Naive B cell (primary cell): ENCODE data around the gene IFNA21. TPM values are rescaled to one million over a fixed set of nuclear protein-coding genes. Genes with fewer than 3 reads are reported as not detected.
"Not testable (repeated sequence)": the region's sequence is repeated elsewhere in the genome, so short reads cannot be mapped to it uniquely, and the experiment has no call there.

Source experiments
- ATAC-seq, 2 donors: fragments of 150-1000 bp; cut with Tn5 transposase; 2 replicates each; pipeline ENCODE4 v1.10.0; 2021; ENCODE audit warnings: low read depth in 2 of 2, mild to moderate bottlenecking in 2 of 2, moderate library complexity in 2 of 2
- DNase-seq: peaks from one replicate; pipeline ENCODE4 v3.0.0; 2022
- H3K27ac Mint-ChIP-seq, 6 donors: one replicate each; pipeline ENCODE4 v1.8.0; 2020 to 2022; ENCODE audit warnings: mild to moderate bottlenecking in 6 of 6, mixed read lengths in 6 of 6, moderate library complexity in 5 of 6, inconsistent platforms in 2 of 6
- H3K27me3 Mint-ChIP-seq, 3 donors: one replicate each; pipeline ENCODE4 v1.8.0; 2021 to 2022; ENCODE audit warnings: mixed read lengths in 3 of 3, mild to moderate bottlenecking in 1 of 3
- H3K36me3 Mint-ChIP-seq, 2 donors: one replicate each; pipeline ENCODE4 v1.8.0; 2020 to 2022; ENCODE audit warnings: mixed read lengths in 2 of 2, inconsistent platforms in 1 of 2, mild to moderate bottlenecking in 1 of 2
- H3K4me1 Mint-ChIP-seq, 3 donors: one replicate each; pipeline ENCODE4 v1.8.0; 2020 to 2022; ENCODE audit warnings: mixed read lengths in 3 of 3, inconsistent platforms in 1 of 3, mild to moderate bottlenecking in 1 of 3, moderate library complexity in 1 of 3
- H3K4me3 Mint-ChIP-seq, 8 donors: one replicate each; pipeline ENCODE4 v1.8.0; 2020 to 2022; ENCODE audit warnings: mild to moderate bottlenecking in 8 of 8, mixed read lengths in 8 of 8, moderate library complexity in 8 of 8, inconsistent platforms in 2 of 8
- H3K9me3 Mint-ChIP-seq, 7 donors: one replicate each; pipeline ENCODE4 v1.8.0; 2020 to 2022; ENCODE audit warnings: mixed read lengths in 7 of 7, mild to moderate bottlenecking in 5 of 7, inconsistent platforms in 2 of 7, moderate library complexity in 1 of 7
- polyA plus RNA-seq, 6 donors: library from polyadenylated mRNA; unstranded; fragments of 300-500 nt; fragmentation: Illumina TruSeq; gene quantifications; one replicate each; pipeline ENCODE4 v1.2.3, GENCODE V29; 2021; ENCODE audit warnings: low read depth in 6 of 6

The IFNA21 gene
- polyA plus RNA-seq, 6 donors from 2014 or later = not detected

- peaks cover 0 to 2% (median 0%) of the 10 kb centered on the region in 7 donors for H3K9me3 Mint-ChIP-seq
- H3K27ac Mint-ChIP-seq = no peak overlapping the region
- ATAC-seq = no peak
- H3K27me3 Mint-ChIP-seq = no peaks in the 10 kb centered on the region
- H3K4me1 Mint-ChIP-seq = peaks cover 0 to 6% (median 2%) of the 10 kb centered on the region in 3 donors
- no peak for DNase-seq
- no peaks in the 10 kb centered on the region for H3K36me3 Mint-ChIP-seq
- H3K4me3 Mint-ChIP-seq = no peak overlapping the region
Observed at GRCh38 chr9:21172156-21172555, 5.7 kb upstream of the IFNA21 start.

GRCh38 chr9:21171351-21171750 lies 4.9 kb upstream of the IFNA21 start:
- Mint-ChIP-seq H3K36me3 (no peaks in the 10 kb centered on the region), H3K4me1 (peaks cover 0 to 6% (median 2%) of the 10 kb centered on the region in 3 donors), H3K9me3 (peaks cover 0 to 2% (median 0%) of the 10 kb centered on the region in 7 donors), H3K27me3 (no peaks in the 10 kb centered on the region), H3K4me3 (no peak overlapping the region), H3K27ac (no peak overlapping the region)
- DNase-seq (no peak), ATAC-seq (no peak)

- no peak overlapping the region for H3K27ac Mint-ChIP-seq
- no peak overlapping the region for H3K4me3 Mint-ChIP-seq
- peaks cover 0 to 6% (median 2%) of the 10 kb centered on the region in 3 donors for H3K4me1 Mint-ChIP-seq
- H3K27me3 Mint-ChIP-seq = no peaks in the 10 kb centered on the region
- H3K9me3 Mint-ChIP-seq = peaks cover 0 to 3% (median 0%) of the 10 kb centered on the region in 7 donors
- no peaks in the 10 kb centered on the region for H3K36me3 Mint-ChIP-seq
- ATAC-seq = no peak
- no peak for DNase-seq
Observed at GRCh38 chr9:21165516-21165915, 944 bp downstream of the IFNA21 start.

GRCh38 chr9:21160178-21160577 lies 6.3 kb downstream of the IFNA21 start:
- Mint-ChIP-seq H3K4me3 (no peak overlapping the region), H3K27ac (no peak overlapping the region)

GRCh38 chr9:21155501-21155900 lies 11.0 kb downstream of the IFNA21 start:
- Mint-ChIP-seq H3K4me1 (peaks cover 5 to 8% (median 7%) of the 10 kb centered on the region in 3 donors), H3K36me3 (no peaks in the 10 kb centered on the region), H3K27ac (no peak overlapping the region), H3K4me3 (no peak overlapping the region), H3K9me3 (peaks cover 0 to 6% (median 0%) of the 10 kb centered on the region in 7 donors), H3K27me3 (no peaks in the 10 kb centered on the region)
- ATAC-seq (no peak), DNase-seq (no peak)

More at GRCh38 chr9:21160178-21160577, 6.3 kb downstream of the IFNA21 start:
- Mint-ChIP-seq H3K36me3 (no peaks in the 10 kb centered on the region), H3K4me1 (peaks cover 5 to 8% (median 7%) of the 10 kb centered on the region in 3 donors), H3K9me3 (peaks cover 0 to 6% (median 0%) of the 10 kb centered on the region in 7 donors), H3K27me3 (no peaks in the 10 kb centered on the region)
- DNase-seq (no peak), ATAC-seq (no peak)

- H3K9me3 Mint-ChIP-seq = peaks cover 0 to 7% (median 2%) of the 10 kb centered on the region in 7 donors
- H3K36me3 Mint-ChIP-seq = peaks cover 0 to 2% of the 10 kb centered on the region in 2 donors
- ATAC-seq (no peak), DNase-seq (no peak)
- peaks cover 0 to 2% (median 0%) of the 10 kb centered on the region in 3 donors for H3K4me1 Mint-ChIP-seq
- H3K4me3 Mint-ChIP-seq = no peak overlapping the region
- H3K27me3 Mint-ChIP-seq = no peaks in the 10 kb centered on the region
- no peak overlapping the region for H3K27ac Mint-ChIP-seq
Observed at GRCh38 chr9:21154018-21154608, 12.3 kb downstream of the IFNA21 start.

GRCh38 chr9:21153336-21154017 lies 13.0 kb downstream of the IFNA21 start:
- no peak for DNase-seq
- Mint-ChIP-seq H3K4me3 (no peak overlapping the region), H3K36me3 (peaks cover 0 to 8% of the 10 kb centered on the region in 2 donors), H3K9me3 (peaks cover 0 to 13% (median 8%) of the 10 kb centered on the region in 7 donors), H3K27me3 (no peaks in the 10 kb centered on the region), H3K4me1 (no peaks in the 10 kb centered on the region), H3K27ac (no peak overlapping the region)
- no peak for ATAC-seq

- DNase-seq = peak; percentile 10
- Mint-ChIP-seq H3K27me3 (no peaks in the 10 kb centered on the region), H3K27ac (peak overlapping the region in 1 of 6 donors; percentile 9), H3K4me3 (peak overlapping the region in 7 of 8 donors; percentile 2 to 61 (median 26)), H3K9me3 (peaks cover 0 to 20% (median 10%) of the 10 kb centered on the region in 7 donors), H3K4me1 (peaks cover 20 to 33% (median 28%) of the 10 kb centered on the region in 3 donors), H3K36me3 (peaks cover 9 to 10% of the 10 kb centered on the region in 2 donors)
- peak; percentile 41 to 53 for ATAC-seq
Observed at GRCh38 chr9:21144603-21145002, 21.9 kb downstream of the IFNA21 start.

- Mint-ChIP-seq H3K27me3 (no peaks in the 10 kb centered on the region), H3K4me3 (peak within 1 kb of the TSS in 1 of 8 donors; percentile 54), H3K27ac (no peak within 1 kb of the TSS), H3K4me1 (peaks cover 20 to 33% (median 29%) of the 10 kb centered on the region in 3 donors), H3K36me3 (no peaks in the 10 kb centered on the region), H3K9me3 (no peaks in the 10 kb centered on the region)
- DNase-seq = no peak
- no peak for ATAC-seq
Observed at GRCh38 chr9:21141427-21141882, 25.0 kb downstream of the IFNA21 start, which contains the start of gene IFNW1. TSS of gene IFNW1 (minus strand) at chr9:21141832. CDS start at chr9:21141570, 262 bp downstream.

- ATAC-seq (no peak), DNase-seq (no peak)
- peaks cover 8 to 11% (median 8%) of the 10 kb centered on the region in 3 donors for H3K4me1 Mint-ChIP-seq
- no peaks in the 10 kb centered on the region for H3K9me3 Mint-ChIP-seq
- peaks cover 0 to 9% (median 0%) of the 10 kb centered on the region in 3 donors for H3K27me3 Mint-ChIP-seq
- H3K36me3 Mint-ChIP-seq = no peaks in the 10 kb centered on the region
- no peak overlapping the region for H3K4me3 Mint-ChIP-seq
- no peak overlapping the region for H3K27ac Mint-ChIP-seq
Observed at GRCh38 chr9:21137020-21137419, 29.4 kb downstream of the IFNA21 start.

GRCh38 chr9:21135736-21136135 lies 30.7 kb downstream of the IFNA21 start:
- peaks cover 0 to 4% (median 0%) of the 10 kb centered on the region in 3 donors for H3K4me1 Mint-ChIP-seq
- H3K9me3 Mint-ChIP-seq = no peaks in the 10 kb centered on the region
- H3K27ac Mint-ChIP-seq = no peak overlapping the region
- DNase-seq (no peak), ATAC-seq (no peak)
- H3K4me3 Mint-ChIP-seq = no peak overlapping the region
- H3K36me3 Mint-ChIP-seq = no peaks in the 10 kb centered on the region
- peaks cover 0 to 9% (median 0%) of the 10 kb centered on the region in 3 donors for H3K27me3 Mint-ChIP-seq

- not testable (repeated sequence) for DNase-seq, ATAC-seq, H3K4me1 Mint-ChIP-seq, H3K36me3 Mint-ChIP-seq, H3K27ac Mint-ChIP-seq, H3K4me3 Mint-ChIP-seq
- Mint-ChIP-seq H3K27me3 (peaks cover 0 to 13% (median 0%) of the 10 kb centered on the region in 3 donors), H3K9me3 (peaks cover 4 to 17% (median 6%) of the 10 kb centered on the region in 7 donors)
Observed at GRCh38 chr9:21128186-21128585, 38.3 kb downstream of the IFNA21 start.

- ATAC-seq (no peak), DNase-seq (no peak)
- H3K36me3 Mint-ChIP-seq = no peaks in the 10 kb centered on the region
- H3K4me1 Mint-ChIP-seq = peaks cover 0 to 3% (median 0%) of the 10 kb centered on the region in 3 donors
- no peak overlapping the region for H3K4me3 Mint-ChIP-seq
- peaks cover 0 to 5% (median 0%) of the 10 kb centered on the region in 7 donors for H3K9me3 Mint-ChIP-seq
- no peak overlapping the region for H3K27ac Mint-ChIP-seq
- peaks cover 0 to 21% (median 5%) of the 10 kb centered on the region in 3 donors for H3K27me3 Mint-ChIP-seq
Observed at GRCh38 chr9:21121595-21122251, 44.7 kb downstream of the IFNA21 start.
